ENCODE results near the gene CPSF3. TPM values are rescaled to one million over a fixed set of nuclear protein-coding genes. Genes with fewer than 3 reads are reported as not detected.

The CPSF3 gene
- total and polyA plus RNA-seq, 2 of the 8 experiments (the other 6 are each of a cell fraction or from before 2014, with no cell fraction given), result 44.5 to 93.3 TPM

GRCh38 chr2:9400268-9401058 lies 23.0 kb upstream of the CPSF3 start:
- H3K79me1 ChIP-seq (ENCODE audit: low read depth, low read length), result no peaks in the 10 kb centered on the region
- H4K8ac ChIP-seq (ENCODE audit: extremely low read depth, insufficient read depth, low read length), result no peak overlapping the region
- H2BK5ac ChIP-seq (ENCODE audit: low read depth, low read length), result no peak overlapping the region
- peaks cover 0 to 2% of the 10 kb centered on the region in 2 experiments for H4K20me1 ChIP-seq (replicated peaks in 1 of 2; ENCODE audit: control insufficient read depth in 1 of 2, insufficient read depth in 2 of 2, low read length in 2 of 2)
- H3K18ac ChIP-seq (ENCODE audit: extremely low read depth, low read length), result no peak overlapping the region
- no peaks in the 10 kb centered on the region for H3K23me2 ChIP-seq (ENCODE audit: low read depth, low read length)
- ChIA-PET POLR2A (ENCODE audit: partially characterized antibody) (no interaction called here), CTCF (ENCODE audit: partially characterized antibody) (interaction anchor here (0.6 to 2.8 kb wide), 10 partner anchors 11 to 289 kb away, joined by 3 to 13 read pairs (median 4); no protein-coding TSS in a partner anchor)
- no peak overlapping the region for H2BK20ac ChIP-seq (ENCODE audit: low read length)
- DNase-seq (ENCODE audit: low read depth in 1 of 2, low spot score in 2 of 2) (no peak), FAIRE-seq (no peak)
- no peaks in the 10 kb centered on the region; a peak in 4 of 8 replicates for H3K36me3 ChIP-seq (ENCODE audit: control insufficient read depth in 2 of 4, insufficient read depth in 4 of 4, low read length in 3 of 4)
- no peak overlapping the region for H2BK15ac ChIP-seq (ENCODE audit: low read length)
- H3K4ac ChIP-seq (replicated peaks; ENCODE audit: insufficient read length, low read depth, low read length), result no peak overlapping the region
- no peaks in the 10 kb centered on the region for H3K79me2 ChIP-seq (ENCODE audit: control insufficient read depth in 1 of 2, insufficient read depth in 2 of 2, low read length in 2 of 2)
- 83% methylated on average over 10 of the region's 12 CpGs; no CpG with 5 or more reads in 1 of the 2 experiments for whole genome bisulfite sequencing, 2 experiments (ENCODE audit: extremely low coverage in 1 of 2, insufficient coverage in 1 of 2, insufficient read length in 1 of 2, insufficient replicate concordance in 2 of 2, low coverage in 1 of 2, low lambda C conversion rate in 2 of 2, missing lambda C conversion rate in 1 of 2)
- no peak overlapping the region for H3K27ac ChIP-seq (ENCODE audit: low read depth, low read length)
- no peak overlapping the region for H2AK5ac ChIP-seq (ENCODE audit: low read depth, low read length)
- H3K4me2 ChIP-seq (ENCODE audit: insufficient read depth in 1 of 2, low read depth in 2 of 2, low read length in 2 of 2), result no peak overlapping the region
- H3K9ac ChIP-seq (replicated peaks in 1 of 4; ENCODE audit: extremely low read depth in 1 of 4, low read depth in 3 of 4, low read length in 3 of 4), result no peak overlapping the region
- H4K91ac ChIP-seq (replicated peaks; ENCODE audit: insufficient read length, low read length), result no peak overlapping the region
- no peaks in the 10 kb centered on the region for H3K27me3 ChIP-seq (replicated peaks in 1 of 4; ENCODE audit: control insufficient read depth in 3 of 4, extremely low read depth in 1 of 4, insufficient read depth in 3 of 4, low read length in 3 of 4)
- no peak overlapping the region for H3K4me3 ChIP-seq (ENCODE audit: extremely low read depth in 1 of 4, insufficient read depth in 2 of 4, low read depth in 3 of 4, low read length in 4 of 4)
- no peak overlapping the region for H3K14ac ChIP-seq (ENCODE audit: insufficient read length)
- no peaks in the 10 kb centered on the region for H3K9me3 ChIP-seq (ENCODE audit: insufficient read depth in 2 of 2, low read depth in 1 of 2, low read length in 1 of 2)
- H2BK12ac ChIP-seq (ENCODE audit: low read depth, low read length), result no peak overlapping the region
- no peak overlapping the region for H2AFZ ChIP-seq (ENCODE audit: low read length)
- H3K4me1 ChIP-seq (replicated peaks in 1 of 4; ENCODE audit: control insufficient read depth in 3 of 4, insufficient read depth in 4 of 4, low read length in 3 of 4), result no peaks in the 10 kb centered on the region; a peak in 2 of 7 replicates
- H2BK120ac ChIP-seq (replicated peaks; ENCODE audit: low read depth, low read length), result no peak overlapping the region
- no peak overlapping the region for H3K23ac ChIP-seq (ENCODE audit: insufficient read length)
- H4K5ac ChIP-seq (ENCODE audit: insufficient read length, low read depth, low read length), result no peak overlapping the region
- no peak overlapping the region for H3K56ac ChIP-seq (replicated peaks; ENCODE audit: insufficient read length, low read depth, low read length)
- TF ChIP-seq HDAC6 (IDR thresholded peaks at IDR 0.05; ENCODE audit: low read depth, low read length) (no peak), MAX (IDR thresholded peaks at IDR 0.05) (no peak), E2F6 (IDR thresholded peaks at IDR 0.05) (no peak), JUND (IDR thresholded peaks at IDR 0.05; ENCODE audit: low read length) (no peak), EGR1 (IDR thresholded peaks at IDR 0.05; ENCODE audit: borderline replicate concordance, low read depth, low read length) (no peak), SIRT6 (IDR thresholded peaks at IDR 0.05; ENCODE audit: low read length) (no peak), PHF8 (conservative IDR thresholded peaks at IDR 0.05; ENCODE audit: low read depth, low read length) (no peak), RBBP5 (IDR thresholded peaks at IDR 0.05; ENCODE audit: borderline replicate concordance, low read depth, low read length) (no peak), EP300 (IDR thresholded peaks at IDR 0.05; ENCODE audit: borderline replicate concordance in 1 of 2, low read depth in 2 of 2, low read length in 2 of 2) (no peak)
